ENCODE measurements around the gene DGKE. TPM values are rescaled to one million over a fixed set of nuclear protein-coding genes. Genes with fewer than 3 reads are reported as not detected.
A peak's percentile ranks its signal among the peaks of the same experiment; 100 is the strongest.

The DGKE gene
- total and polyA plus RNA-seq, 2 experiments from 2014 or later: 5.0 to 6.3 TPM

DNA sequence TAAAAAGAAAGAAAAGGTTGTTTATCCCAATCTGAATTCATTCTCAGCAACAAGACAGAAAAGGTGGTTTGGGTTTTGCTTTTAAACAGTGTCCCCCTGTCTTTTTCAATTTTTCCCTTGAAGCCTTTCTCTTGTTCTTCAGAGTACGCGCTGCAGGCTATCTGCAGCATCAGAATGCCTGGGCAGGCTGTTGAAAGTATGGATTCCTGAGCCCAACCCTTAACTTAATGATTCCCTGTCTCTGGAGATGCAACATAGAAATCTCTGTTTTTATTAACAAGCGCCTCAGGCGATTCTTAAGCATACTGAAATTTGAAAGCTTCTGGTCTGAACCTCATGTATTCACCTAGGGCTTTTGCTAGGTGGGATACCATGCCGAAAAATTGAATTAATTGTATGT is 32.1 kb downstream of the DGKE start:
- Histone ChIP-seq H3K4me1 (ENCODE audit: low read depth) (peaks cover 4% of the 10 kb centered on the region), H3K36me3 (peaks cover 5% of the 10 kb centered on the region), H3K4me3 (no peak overlapping the region), H3K27ac (no peak overlapping the region), H3K9me3 (ENCODE audit: low read depth) (no peaks in the 10 kb centered on the region), H3K27me3 (no peaks in the 10 kb centered on the region)
- DNase-seq (ENCODE audit: low read depth in 1 of 2, low spot score in 1 of 2): peak in 1 of 2 donors; percentile 31
- TF ChIP-seq, protein P1, sequence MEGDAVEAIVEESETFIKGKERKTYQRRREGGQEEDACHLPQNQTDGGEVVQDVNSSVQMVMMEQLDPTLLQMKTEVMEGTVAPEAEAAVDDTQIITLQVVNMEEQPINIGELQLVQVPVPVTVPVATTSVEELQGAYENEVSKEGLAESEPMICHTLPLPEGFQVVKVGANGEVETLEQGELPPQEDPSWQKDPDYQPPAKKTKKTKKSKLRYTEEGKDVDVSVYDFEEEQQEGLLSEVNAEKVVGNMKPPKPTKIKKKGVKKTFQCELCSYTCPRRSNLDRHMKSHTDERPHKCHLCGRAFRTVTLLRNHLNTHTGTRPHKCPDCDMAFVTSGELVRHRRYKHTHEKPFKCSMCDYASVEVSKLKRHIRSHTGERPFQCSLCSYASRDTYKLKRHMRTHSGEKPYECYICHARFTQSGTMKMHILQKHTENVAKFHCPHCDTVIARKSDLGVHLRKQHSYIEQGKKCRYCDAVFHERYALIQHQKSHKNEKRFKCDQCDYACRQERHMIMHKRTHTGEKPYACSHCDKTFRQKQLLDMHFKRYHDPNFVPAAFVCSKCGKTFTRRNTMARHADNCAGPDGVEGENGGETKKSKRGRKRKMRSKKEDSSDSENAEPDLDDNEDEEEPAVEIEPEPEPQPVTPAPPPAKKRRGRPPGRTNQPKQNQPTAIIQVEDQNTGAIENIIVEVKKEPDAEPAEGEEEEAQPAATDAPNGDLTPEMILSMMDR (IDR thresholded peaks at IDR 0.05; ENCODE audit: low read depth, low read length): no peak

DNA sequence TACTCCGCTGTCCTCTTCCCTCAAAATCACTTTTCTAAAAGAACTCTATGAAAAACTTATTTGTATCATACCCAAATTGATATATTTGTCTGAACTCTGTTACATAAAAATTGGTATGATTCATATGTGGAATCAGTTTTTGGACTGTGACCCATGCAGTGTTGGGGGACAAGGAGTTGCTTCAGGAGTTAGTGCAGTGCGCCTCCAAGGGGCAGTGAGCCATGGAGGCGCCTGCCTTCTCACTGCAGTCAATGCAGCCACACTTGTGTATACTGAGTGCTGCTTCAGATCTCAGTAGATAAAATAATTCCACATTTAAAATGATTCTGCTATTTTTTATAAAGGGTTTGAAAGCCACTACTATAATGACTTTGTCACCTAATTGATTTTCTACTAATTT is 32.5 kb downstream of the DGKE start:
- TF ChIP-seq, protein P1 (IDR thresholded peaks at IDR 0.05; ENCODE audit: low read depth, low read length): no peak
- Histone ChIP-seq H3K4me1 (ENCODE audit: low read depth) (peaks cover 4% of the 10 kb centered on the region), H3K27ac (no peak overlapping the region), H3K9me3 (ENCODE audit: low read depth) (no peaks in the 10 kb centered on the region), H3K4me3 (no peak overlapping the region), H3K27me3 (no peaks in the 10 kb centered on the region), H3K36me3 (peaks cover 5% of the 10 kb centered on the region)
- no peak for DNase-seq (ENCODE audit: low read depth in 1 of 2, low spot score in 1 of 2)

- Histone ChIP-seq H3K4me1 (ENCODE audit: low read depth) (peaks cover 4% of the 10 kb centered on the region), H3K27me3 (no peaks in the 10 kb centered on the region), H3K36me3 (no peaks in the 10 kb centered on the region), H3K4me3 (no peak overlapping the region), H3K27ac (peak overlapping the region; percentile 57), H3K9me3 (ENCODE audit: low read depth) (no peaks in the 10 kb centered on the region)
- TF ChIP-seq, protein P1 (IDR thresholded peaks at IDR 0.05; ENCODE audit: low read depth, low read length): no peak
- peak in 1 of 2 donors; percentile 56 for DNase-seq (ENCODE audit: low read depth in 1 of 2, low spot score in 1 of 2)
Observed at GRCh38 chr17:56867948-56868376, 34.0 kb downstream of the DGKE start.

GRCh38 chr17:56868716-56869115 is 34.8 kb downstream of the DGKE start:
- no peaks in the 10 kb centered on the region for H3K27me3 ChIP-seq
- no peak overlapping the region for H3K4me3 ChIP-seq
- H3K9me3 ChIP-seq (ENCODE audit: low read depth): no peaks in the 10 kb centered on the region
- TF ChIP-seq, protein P1 (IDR thresholded peaks at IDR 0.05; ENCODE audit: low read depth, low read length): no peak
- no peaks in the 10 kb centered on the region for H3K36me3 ChIP-seq
- DNase-seq (ENCODE audit: low read depth in 1 of 2, low spot score in 1 of 2): no peak
- no peak overlapping the region for H3K27ac ChIP-seq
- H3K4me1 ChIP-seq (ENCODE audit: low read depth): no peaks in the 10 kb centered on the region

DNA sequence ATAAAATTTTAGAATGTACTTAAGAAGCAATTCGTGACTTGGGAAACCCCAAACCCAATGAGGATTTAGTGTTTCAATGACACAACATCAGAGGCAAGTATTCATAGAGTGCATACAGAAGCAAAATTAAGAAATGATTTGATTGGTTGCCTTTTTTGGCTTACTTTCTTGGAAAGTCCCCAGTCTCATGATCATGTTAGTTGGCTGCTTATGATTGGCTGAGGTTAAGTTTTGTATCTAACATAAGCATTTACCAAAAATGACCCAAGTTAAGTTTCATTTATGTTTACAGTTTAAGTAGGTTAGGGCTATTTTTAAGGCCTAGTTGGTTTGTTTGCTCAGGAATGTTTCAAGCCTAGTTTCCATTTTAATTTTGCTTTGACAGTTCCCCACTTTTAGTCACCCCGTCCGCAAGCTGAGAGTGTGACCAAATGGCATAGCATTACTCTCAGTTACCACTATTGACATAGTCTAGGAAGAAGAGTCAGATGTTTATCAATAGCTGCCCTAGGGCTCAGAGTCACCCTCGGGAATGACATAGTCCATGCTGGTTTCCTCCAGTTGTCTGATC is 36.2 kb downstream of the DGKE start:
- H3K36me3 ChIP-seq: no peaks in the 10 kb centered on the region
- TF ChIP-seq, protein P1 (IDR thresholded peaks at IDR 0.05; ENCODE audit: low read depth, low read length): no peak
- no peak overlapping the region for H3K27ac ChIP-seq
- DNase-seq (ENCODE audit: low read depth in 1 of 2, low spot score in 1 of 2): no peak
- no peaks in the 10 kb centered on the region for H3K4me1 ChIP-seq (ENCODE audit: low read depth)
- H3K27me3 ChIP-seq: no peaks in the 10 kb centered on the region
- H3K9me3 ChIP-seq (ENCODE audit: low read depth): no peaks in the 10 kb centered on the region
- H3K4me3 ChIP-seq: no peak overlapping the region
